IMR-90 (cell line): ENCODE results near the gene RNF43. TPM values are rescaled to one million over a fixed set of nuclear protein-coding genes. Genes with fewer than 3 reads are reported as not detected.

Experiments used
- ATAC-seq: fragments of 200-7000 bp; cut with Tn5 transposase; 2 replicates; pipeline ENCODE4 v1.9.1; 2020; ENCODE audit warnings: low read depth, mild to moderate bottlenecking, moderate library complexity
- BruUV-seq: library from RNA; stranded (reverse); fragments of 400-500 nt; replicated peaks from 2 replicates; lab custom pipeline; 2021; lab: Mats Ljungman, UMichigan
- CTCF ChIA-PET: fragments of 300-600 bp; formaldehyde crosslinking; extraction: SDS; loops from one replicate; lab custom pipeline; 2021; ENCODE audit warnings: antibody characterized with exemption; lab: Yijun Ruan, JAX
- POLR2A ChIA-PET: fragments of 300-600 bp; sonication (Branson Sonifier 250); formaldehyde crosslinking; loops from one replicate; lab custom pipeline; 2022; ENCODE audit warnings: antibody characterized with exemption; ENCODE audit not compliant: unreplicated experiment; lab: Charles Lee
- DNase-seq: peaks from one replicate; pipeline ENCODE4 v3.0.0; 2013
- H2AFZ ChIP-seq: replicated peaks from 2 replicates; pipeline ENCODE3; 2013; ENCODE audit warnings: low read length, mild to moderate bottlenecking; ENCODE audit not compliant: poor library complexity
- H2AK5ac ChIP-seq: 2 replicates; pipeline ENCODE4 v1.6.1; 2013; ENCODE audit warnings: low read depth, low read length, inconsistent platforms
- H2AK9ac ChIP-seq: replicated peaks from 2 replicates; pipeline ENCODE3; 2013; ENCODE audit warnings: mild to moderate bottlenecking, low read depth, low read length, moderate library complexity; ENCODE audit not compliant: poor library complexity
- H2BK120ac ChIP-seq: 2 replicates; pipeline ENCODE4 v1.6.1; 2013; ENCODE audit warnings: low read depth, low read length, inconsistent platforms
- H2BK15ac ChIP-seq: 3 replicates; pipeline ENCODE4 v1.6.1; 2013; ENCODE audit warnings: low read depth, low read length, inconsistent platforms
- H2BK20ac ChIP-seq: 2 replicates; pipeline ENCODE4 v1.6.1; 2013; ENCODE audit warnings: low read depth, mild to moderate bottlenecking, inconsistent platforms, low read length, moderate library complexity
- H2BK5ac ChIP-seq: 2 replicates; pipeline ENCODE4 v1.6.1; 2013; ENCODE audit warnings: mild to moderate bottlenecking, low read depth, low read length, inconsistent platforms; ENCODE audit not compliant: poor library complexity, severe bottlenecking
- H3K14ac ChIP-seq: replicated peaks from 2 replicates; pipeline ENCODE4 v1.6.1; 2013; ENCODE audit warnings: low read depth, low read length, inconsistent platforms
- H3K18ac ChIP-seq: 2 replicates; pipeline ENCODE4 v1.6.1; 2013; ENCODE audit warnings: low read depth, low read length, control low read depth
- H3K23ac ChIP-seq: 2 replicates; pipeline ENCODE4 v1.6.1; 2013; ENCODE audit warnings: low read depth, low read length, inconsistent platforms
- H3K27ac ChIP-seq: 2 replicates; pipeline ENCODE4 v1.5.1; 2013; ENCODE audit warnings: mild to moderate bottlenecking, control low read depth, low read length; ENCODE audit not compliant: insufficient read depth
- H3K27me3 ChIP-seq: 2 replicates; pipeline ENCODE4 v1.6.1; 2013; ENCODE audit warnings: low read length; ENCODE audit not compliant: control insufficient read depth, insufficient read depth
- H3K36me3 ChIP-seq: 2 replicates; pipeline ENCODE4 v1.6.1; 2013; ENCODE audit warnings: low read length, mixed read lengths; ENCODE audit not compliant: control insufficient read depth, insufficient read depth
- H3K4ac ChIP-seq: 2 replicates; pipeline ENCODE4 v1.6.1; 2013; ENCODE audit warnings: low read depth, low read length, inconsistent platforms
- H3K4me1 ChIP-seq: 2 replicates; pipeline ENCODE4 v1.6.1; 2013; ENCODE audit warnings: low read length, mixed read lengths; ENCODE audit not compliant: control insufficient read depth, insufficient read depth
- H3K4me2 ChIP-seq: 2 replicates; pipeline ENCODE4 v1.6.1; 2013; ENCODE audit warnings: low read depth, mild to moderate bottlenecking, control low read depth, low read length, moderate library complexity
- H3K4me3 ChIP-seq: 2 replicates; pipeline ENCODE4 v1.5.1; 2013; ENCODE audit warnings: low read depth, mild to moderate bottlenecking, control low read depth, low read length, moderate library complexity; ENCODE audit not compliant: insufficient read depth
- H3K56ac ChIP-seq: 2 replicates; pipeline ENCODE4 v1.6.1; 2013; ENCODE audit warnings: low read length, inconsistent platforms; ENCODE audit not compliant: insufficient read depth; ENCODE audit errors: extremely low read depth
- H3K79me1 ChIP-seq, 2 experiments: 2 replicates each; pipeline ENCODE4 v1.6.1; 2013; ENCODE audit warnings: low read length in 2 of 2, inconsistent platforms in 1 of 2, low read depth in 1 of 2
- H3K9ac ChIP-seq: 2 replicates; pipeline ENCODE4 v1.6.1; 2013; ENCODE audit warnings: low read depth, low read length, control low read depth
- H3K9me1 ChIP-seq: 2 replicates; pipeline ENCODE4 v1.6.1; 2013; ENCODE audit warnings: low read length, inconsistent platforms; ENCODE audit not compliant: insufficient read depth
- H3K9me3 ChIP-seq: 2 replicates; pipeline ENCODE4 v1.6.1; 2013; ENCODE audit warnings: low read length; ENCODE audit not compliant: control insufficient read depth, insufficient read depth
- H4K20me1 ChIP-seq: 2 replicates; pipeline ENCODE4 v1.6.1; 2013; ENCODE audit warnings: low read length, inconsistent platforms; ENCODE audit not compliant: insufficient read depth
- H4K5ac ChIP-seq: 2 replicates; pipeline ENCODE4 v1.6.1; 2013; ENCODE audit warnings: mild to moderate bottlenecking, low read depth, low read length, control low read depth
- H4K8ac ChIP-seq, 2 experiments: 2 replicates each; pipeline ENCODE4 v1.6.1; 2013; ENCODE audit warnings: low read depth in 2 of 2, low read length in 2 of 2, control low read depth in 1 of 2, inconsistent platforms in 1 of 2
- H4K91ac ChIP-seq: 2 replicates; pipeline ENCODE4 v1.6.1; 2013; ENCODE audit warnings: low read depth, low read length, inconsistent platforms; ENCODE audit not compliant: insufficient read depth
- BHLHE40 ChIP-seq: fragments of 150-350 bp; IDR thresholded peaks from 2 replicates; pipeline ENCODE4 v1.6.1; 2016; ENCODE audit warnings: mild to moderate bottlenecking, low read depth, low read length
- CEBPB ChIP-seq: IDR thresholded peaks from 2 replicates; pipeline ENCODE4 v1.6.1; 2012; ENCODE audit warnings: low read depth, low read length, improper control_type of control experiment
- CHD1 ChIP-seq: IDR thresholded peaks from 2 replicates; pipeline ENCODE4 v1.6.1; 2012; ENCODE audit warnings: low read depth, low read length, improper control_type of control experiment
- ELK1 ChIP-seq: fragments of 150-350 bp; IDR thresholded peaks from 2 replicates; pipeline ENCODE4 v1.6.1; 2016; ENCODE audit warnings: low read depth, mild to moderate bottlenecking, low read length, moderate library complexity, borderline replicate concordance
- FOS ChIP-seq: fragments of 150-350 bp; IDR thresholded peaks from 2 replicates; pipeline ENCODE4 v1.6.1; 2016; ENCODE audit warnings: low read depth, low read length
- MAZ ChIP-seq: IDR thresholded peaks from 2 replicates; pipeline ENCODE4 v1.6.1; 2012; ENCODE audit warnings: low read depth, mild to moderate bottlenecking, low read length, improper control_type of control experiment, moderate library complexity, borderline replicate concordance
- RFX5 ChIP-seq: IDR thresholded peaks from 2 replicates; pipeline ENCODE4 v1.8.0; 2012; ENCODE audit warnings: low read depth, mild to moderate bottlenecking, low read length, moderate library complexity
- SMC3 ChIP-seq: fragments of 150-350 bp; IDR thresholded peaks from 2 replicates; pipeline ENCODE4 v1.6.1; 2016; ENCODE audit warnings: low read depth, mild to moderate bottlenecking, antibody characterized with exemption, low read length, moderate library complexity
- USF2 ChIP-seq: fragments of 150-350 bp; IDR thresholded peaks from 2 replicates; pipeline ENCODE4 v1.6.1; 2017; ENCODE audit warnings: mild to moderate bottlenecking, antibody characterized with exemption, low read length, low read depth
- WGBS, 2 experiments: methylation state at CpG; one replicate each; pipeline versions ENCODE4 v1.1.5 to v1.1.7; 2013; ENCODE audit warnings: missing lambda C conversion rate in 2 of 2; ENCODE audit not compliant: insufficient read length in 1 of 2; ENCODE audit errors: extremely low coverage in 2 of 2; 5-methylcytosine and 5-hydroxymethylcytosine counted together
- dilution Hi-C: fragments of 300-500 bp; cut with HindIII; formaldehyde crosslinking; loops from one replicate; pipeline ENCODE4 v1.14.3; 2018; ENCODE audit warnings: low sequenced_read_pairs; ENCODE audit not compliant: unreplicated experiment
- in situ Hi-C: fragments of 300-500 bp; cut with MboI; formaldehyde crosslinking; loops from 3 replicates; pipeline ENCODE4 v1.14.3; 2019; ENCODE audit warnings: low sequenced_read_pairs, inconsistent platforms, mixed read lengths
- intact Hi-C: fragments of 100-400 bp; cut with micrococcal nuclease; formaldehyde crosslinking; loops from 2 replicates; pipeline ENCODE4 v1.10.0; 2022
- polyA plus RNA-seq, 3 experiments: library from polyadenylated mRNA; depleted of rRNA; stranded (reverse); fragments of >200 nt; gene quantifications; 2 replicates each; pipeline ENCODE4 v1.2.3, GENCODE V29; 2012; ENCODE audit warnings: low replicate concordance in 1 of 3
- total RNA-seq: library from RNA; depleted of rRNA; stranded (reverse); fragments of >200 nt; gene quantifications from 2 replicates; pipeline ENCODE4 v1.2.3, GENCODE V29; 2012

RNF43 gene
- total and polyA plus RNA-seq, 2 of the 4 experiments (the other 2 are of a cell fraction) = under 0.01 TPM; not detected in 1

GRCh38 chr17:58403311-58403710 is 14.0 kb downstream of the RNF43 start:
- dilution Hi-C loops (no loop called here), intact Hi-C loops (no loop called here), in situ Hi-C loops (no loop called here)
- Histone ChIP-seq H3K9me1 (no peaks in the 10 kb centered on the region), H3K9ac (no peak overlapping the region), H3K4me1 (no peaks in the 10 kb centered on the region), H3K14ac (no peak overlapping the region), H4K20me1 (no peaks in the 10 kb centered on the region), H3K27me3 (peaks cover 1% of the 10 kb centered on the region; the same call in 1 of the 2 replicates), H3K9me3 (no peaks in the 10 kb centered on the region), H3K4me3 (no peak overlapping the region), H2AK5ac (no peak overlapping the region), H4K8ac (no peak overlapping the region), H3K56ac (no peak overlapping the region), H3K36me3 (no peaks in the 10 kb centered on the region), H2BK15ac (no peak overlapping the region), H2BK20ac (no peak overlapping the region), H3K18ac (no peak overlapping the region), H4K91ac (no peak overlapping the region), H3K4me2 (no peak overlapping the region), H3K4ac (no peak overlapping the region), H2BK5ac (no peak overlapping the region), H3K23ac (no peak overlapping the region), H3K79me1 (no peaks in the 10 kb centered on the region), H4K5ac (no peak overlapping the region), H2AFZ (no peak overlapping the region), H2BK120ac (no peak overlapping the region), H2AK9ac (no peak overlapping the region), H3K27ac (no peak overlapping the region)
- TF ChIP-seq MAZ (no peak), CEBPB (no peak), FOS (no peak), CHD1 (no peak), SMC3 (no peak), BHLHE40 (no peak), ELK1 (no peak), RFX5 (no peak), USF2 (no peak)
- CTCF ChIA-PET = no interaction called here
- ATAC-seq (no peak), DNase-seq (no peak)
- 50% methylated on average over 1 of the region's 6 CpGs; no CpG with 5 or more reads in 1 of the 2 experiments for WGBS, 2 experiments
- POLR2A ChIA-PET = no interaction called here
- no TSS peak for BruUV-seq
